GM11168 (cell line): ENCODE measurements around the gene MTA2.
"Not testable (repeated sequence)": the region's sequence is repeated elsewhere in the genome, so short reads cannot be mapped to it uniquely, and the experiment has no call there.

Experiments
- in situ Hi-C: fragments of 300-500 bp; cut with MboI; formaldehyde crosslinking; loops from one replicate; pipeline ENCODE4 v1.12.0; 2022; ENCODE audit warnings: low sequenced_read_pairs; ENCODE audit not compliant: unreplicated experiment

Gene MTA2

DNA sequence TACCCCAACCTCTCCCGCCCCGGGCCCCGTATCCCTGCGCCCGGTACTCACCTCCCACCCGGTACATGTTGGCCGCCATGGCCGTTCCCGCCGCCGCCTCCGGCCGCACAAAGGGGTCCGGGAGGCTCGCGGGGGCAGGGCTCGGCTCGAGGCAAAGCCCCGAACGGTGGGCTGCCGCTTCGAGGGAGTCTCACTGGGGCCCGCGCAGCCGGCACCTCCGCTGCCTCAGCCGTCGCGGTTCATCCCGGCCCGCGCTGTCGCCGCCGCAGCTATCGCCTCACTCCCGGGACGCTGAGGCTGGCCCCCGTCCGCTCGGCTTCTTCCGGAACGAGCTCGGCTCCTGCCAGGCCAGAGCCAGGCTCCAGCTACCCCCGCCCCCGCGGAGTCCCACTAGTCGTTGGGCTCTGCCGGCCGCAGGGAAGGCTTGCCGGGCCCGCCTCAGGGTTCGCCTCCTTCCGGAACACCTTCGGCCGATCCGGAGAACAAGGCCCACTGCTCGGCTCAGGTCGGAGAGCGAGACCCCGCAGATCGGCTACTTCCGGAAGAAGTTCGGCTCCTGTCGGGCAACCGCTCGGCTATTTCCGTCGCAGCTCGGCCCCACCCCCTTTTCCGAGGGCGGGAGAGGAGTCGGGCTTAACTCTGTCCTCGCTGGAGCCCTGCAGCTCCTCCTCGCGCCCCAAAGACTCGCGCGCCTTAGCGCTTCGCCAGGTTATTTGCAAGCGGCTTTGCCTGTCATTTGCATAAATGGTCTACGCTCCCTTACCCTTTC is at the start of gene MTA2:
Gene MTA2 (minus strand): TSS at position 494 of the 769 bp plus-strand sequence. CDS start 415 bp downstream, at position 79.
- in situ Hi-C loops: no loop called here

DNA sequence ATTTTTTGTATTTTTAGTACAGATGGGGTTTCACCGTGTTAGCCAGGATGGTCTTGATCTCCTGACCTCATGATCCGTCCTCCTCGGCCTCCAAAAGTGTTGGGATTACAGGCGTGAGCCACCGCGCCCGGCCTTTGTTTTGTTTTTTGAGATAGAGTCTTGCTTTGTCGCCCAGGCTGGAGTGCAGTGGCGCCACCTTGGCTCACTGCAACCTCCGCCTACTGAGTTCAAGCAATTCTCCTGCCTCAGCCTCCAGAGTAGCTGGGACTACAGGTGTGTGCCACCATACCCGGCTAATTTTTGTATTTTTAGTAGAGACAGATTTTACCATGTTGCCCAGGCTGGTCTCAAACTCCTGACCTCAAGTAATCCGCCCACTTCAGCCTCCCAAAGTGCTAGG is 48.6 kb upstream of the MTA2 start:
- in situ Hi-C loops: not testable (repeated sequence)

DNA sequence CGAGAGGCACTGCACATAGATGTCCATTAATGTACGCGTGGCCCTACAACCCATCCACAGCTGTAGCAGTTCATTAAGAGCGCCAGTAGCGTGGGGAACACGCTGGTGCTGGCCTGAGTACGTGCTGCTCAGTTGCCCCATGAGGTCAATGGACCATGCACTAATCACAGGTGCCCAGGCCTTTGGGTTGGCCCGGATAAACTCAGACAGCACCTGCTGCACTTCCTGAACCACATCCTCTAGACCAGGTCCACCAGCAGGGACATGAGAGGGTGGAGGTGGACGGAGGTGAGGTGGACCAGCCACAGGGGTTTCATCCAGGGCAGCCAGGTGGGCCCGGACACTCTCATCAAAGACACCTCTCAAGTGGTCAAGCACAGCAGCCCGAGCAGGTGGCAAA is 47.8 kb upstream of the MTA2 start:
- in situ Hi-C loops: no loop called here

DNA sequence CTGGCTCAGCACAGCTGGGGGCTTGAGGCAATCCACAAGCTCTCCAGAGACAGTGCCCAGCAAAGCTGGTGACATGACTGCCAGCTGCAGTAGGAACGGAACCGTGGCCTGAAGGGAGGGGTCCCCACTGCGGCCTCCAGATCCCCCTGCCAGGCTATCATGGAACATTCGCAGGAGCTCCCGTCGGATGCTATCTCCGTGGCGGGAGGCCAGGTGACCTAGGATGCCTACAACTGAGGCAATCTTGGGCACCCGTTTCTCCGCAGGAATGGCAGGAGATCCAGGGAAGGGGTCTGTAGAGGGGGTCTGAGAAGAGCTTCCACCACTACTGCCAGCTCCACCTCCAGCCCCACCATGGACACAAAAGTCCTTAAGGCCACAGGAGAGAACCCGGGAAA is 47.3 kb upstream of the MTA2 start:
- in situ Hi-C loops: no loop called here

DNA sequence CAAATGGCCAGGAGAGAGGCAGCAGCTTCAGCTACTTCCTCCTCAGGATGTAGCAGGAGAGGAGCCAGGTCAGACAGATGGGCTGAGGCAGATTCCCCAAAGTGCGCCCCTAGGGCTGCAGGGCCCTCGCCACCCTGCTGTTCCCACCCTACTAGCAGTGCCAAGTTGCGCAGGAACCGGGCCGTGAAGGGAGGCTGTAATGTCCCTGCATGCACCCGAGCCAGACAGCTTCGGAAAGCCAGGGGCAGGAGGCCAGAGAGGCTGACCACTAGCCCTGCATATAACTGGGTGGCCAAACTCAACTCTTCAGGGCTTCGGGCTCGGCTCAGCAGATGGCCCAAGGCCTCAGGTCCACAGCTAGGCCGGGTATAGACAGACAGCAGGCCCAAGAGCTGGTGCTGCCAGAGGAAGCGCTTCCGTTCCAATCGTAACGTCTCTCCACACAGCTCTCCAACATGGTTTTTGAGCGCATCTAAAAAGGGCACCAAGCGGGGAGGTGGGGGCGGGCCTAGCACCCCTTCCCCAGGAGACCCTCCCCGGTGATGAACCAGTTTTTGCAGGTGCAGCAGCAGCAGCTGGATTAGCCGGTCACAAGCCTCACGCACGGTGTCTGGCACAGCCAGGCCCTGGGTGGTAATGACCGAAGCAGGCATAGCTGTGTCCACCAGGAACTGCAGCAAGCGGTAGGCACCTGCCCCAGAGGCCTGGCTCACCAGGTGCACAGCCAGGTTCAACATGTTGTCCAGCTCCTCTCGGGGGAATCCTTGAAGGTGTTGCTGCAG is 46.7 kb upstream of the MTA2 start:
- in situ Hi-C loops: no loop called here

DNA sequence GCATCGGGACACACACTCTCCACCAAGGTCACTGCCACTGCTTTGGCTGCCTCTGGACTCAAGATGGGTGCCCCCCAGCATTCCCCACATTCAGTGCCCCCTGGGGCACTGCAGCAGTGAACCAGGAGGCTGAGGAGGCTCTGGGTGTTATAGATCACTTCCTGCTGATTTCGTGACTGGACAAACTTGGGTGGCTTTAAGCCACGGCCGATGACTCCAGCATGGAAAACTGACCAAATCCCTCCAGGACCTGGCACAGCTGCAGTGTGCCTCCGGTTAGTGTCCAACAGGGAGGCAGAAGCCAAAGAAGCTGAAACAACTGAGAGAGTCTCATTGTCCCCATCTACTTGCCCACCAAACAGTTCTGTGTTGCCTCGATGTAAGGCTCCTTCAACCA is 45.9 kb upstream of the MTA2 start:
- in situ Hi-C loops: no loop called here

DNA sequence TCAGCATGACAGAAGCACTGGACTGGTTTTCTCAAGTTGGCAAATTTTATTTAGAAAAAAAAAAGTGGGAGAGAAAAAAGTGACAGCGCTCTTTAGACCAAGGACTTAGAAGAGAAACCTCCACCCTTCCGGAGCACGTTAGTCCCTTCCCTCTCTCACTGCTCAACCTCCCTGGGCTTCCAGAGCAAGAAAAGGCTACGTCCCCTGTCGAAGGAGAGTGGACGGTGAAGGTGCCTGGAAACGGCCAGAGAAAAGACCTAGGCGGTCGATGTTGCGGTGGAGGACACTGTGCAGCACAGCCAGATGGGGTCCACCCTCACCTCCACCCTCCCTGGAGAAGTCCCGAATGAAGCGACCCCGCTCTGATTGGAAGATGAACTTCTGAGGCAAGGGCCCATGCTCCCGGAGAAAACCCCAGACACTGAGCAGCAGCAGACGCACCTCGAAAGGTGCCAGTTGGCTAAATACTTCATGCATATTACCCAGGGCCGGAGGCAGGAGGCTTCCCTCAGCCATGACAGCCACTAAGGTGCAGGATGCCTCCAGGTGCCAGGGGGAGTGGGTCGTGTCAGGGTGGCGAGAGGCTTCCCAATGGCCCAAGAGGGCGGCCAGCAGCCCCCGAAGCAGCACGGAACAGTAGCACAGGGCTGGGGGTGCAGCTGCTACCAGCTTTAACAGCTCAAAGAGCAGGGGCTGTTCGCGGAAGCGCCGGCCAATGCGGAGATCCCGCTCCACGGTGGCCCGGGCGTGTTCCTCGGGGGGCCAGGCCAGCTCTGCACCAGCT is 45.4 kb upstream of the MTA2 start:
- in situ Hi-C loops: no loop called here

DNA sequence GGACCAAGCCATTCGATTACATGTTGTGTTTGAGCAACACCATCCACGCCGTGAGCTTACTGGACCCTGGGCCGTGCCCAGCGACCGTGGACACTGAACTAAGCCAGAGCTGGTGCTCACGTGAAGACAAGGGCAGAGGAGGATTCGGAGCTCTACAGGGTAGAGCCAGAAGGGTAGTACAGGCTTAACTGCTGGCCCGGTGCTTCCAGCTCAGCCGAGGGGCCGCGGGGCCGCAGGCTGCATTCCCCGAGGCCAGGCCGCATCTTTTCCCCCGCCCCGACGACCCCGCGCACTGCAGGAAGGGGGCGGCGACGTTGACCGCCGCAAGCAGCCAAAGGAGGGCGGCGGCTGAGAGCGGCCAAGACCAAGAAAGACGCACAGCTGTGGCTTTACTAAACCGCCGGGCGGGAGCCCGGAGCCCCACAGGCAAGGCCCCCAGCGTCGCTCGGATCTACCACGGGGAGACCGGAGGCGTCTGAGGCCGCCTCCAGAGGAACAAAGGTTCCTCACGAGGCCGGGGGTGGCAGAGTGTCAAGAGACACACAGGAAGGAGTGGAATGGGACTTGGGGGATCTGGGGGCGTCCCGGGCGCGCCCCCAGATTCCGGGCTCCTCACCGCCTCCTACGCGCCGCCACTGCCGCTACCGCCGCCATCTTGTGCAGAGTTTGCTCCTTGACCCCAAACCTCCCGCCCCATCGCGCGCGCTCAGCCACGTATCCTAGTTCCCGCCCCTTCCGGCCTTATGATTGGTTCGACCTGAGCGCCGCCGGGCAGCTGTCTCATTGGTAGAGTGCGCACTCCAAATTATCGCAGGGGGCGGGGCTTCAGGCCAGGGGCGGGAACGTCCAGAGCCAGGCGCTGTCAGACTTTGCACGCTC is 44.5 kb upstream of the MTA2 start, which contains the start of gene GANAB:
Gene GANAB (minus strand): TSS at position 668 of the 879 bp plus-strand sequence. CDS start 14 bp downstream, at position 654.
- in situ Hi-C loops: no loop called here

DNA sequence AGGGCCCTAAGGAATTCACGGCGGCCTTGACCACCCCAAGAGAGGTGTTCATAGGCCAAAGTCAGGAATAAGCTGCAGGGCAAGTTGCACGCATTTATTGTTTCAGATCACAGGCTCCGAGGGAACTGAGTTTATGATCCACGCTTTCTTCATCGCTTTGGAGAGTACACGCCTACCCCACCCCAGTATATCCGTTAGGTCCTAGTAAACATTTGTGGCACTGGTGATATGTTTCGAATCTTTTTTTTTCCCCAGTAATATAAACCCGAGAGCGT is 43.9 kb upstream of the MTA2 start:
- in situ Hi-C loops: no loop called here

DNA sequence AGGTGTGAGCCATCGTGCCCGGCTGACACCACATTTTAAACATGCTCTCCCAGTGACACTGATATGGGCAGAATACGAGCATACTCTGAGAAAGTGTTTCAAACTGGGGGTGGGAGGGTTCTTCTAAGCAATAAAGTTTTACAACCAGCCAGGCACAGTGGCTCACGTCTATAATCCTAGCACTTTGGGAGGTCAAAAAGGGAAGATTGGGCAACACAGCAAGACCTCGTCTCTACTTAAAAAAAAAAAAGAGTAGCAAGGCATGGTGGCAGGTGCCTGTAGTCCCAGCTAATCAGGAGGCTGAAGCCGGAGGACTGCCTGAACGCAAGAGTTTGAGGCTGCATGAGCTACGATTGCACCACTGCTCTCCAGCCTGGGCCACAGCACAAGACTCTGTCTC is 42.6 kb upstream of the MTA2 start:
- in situ Hi-C loops: no loop called here

DNA sequence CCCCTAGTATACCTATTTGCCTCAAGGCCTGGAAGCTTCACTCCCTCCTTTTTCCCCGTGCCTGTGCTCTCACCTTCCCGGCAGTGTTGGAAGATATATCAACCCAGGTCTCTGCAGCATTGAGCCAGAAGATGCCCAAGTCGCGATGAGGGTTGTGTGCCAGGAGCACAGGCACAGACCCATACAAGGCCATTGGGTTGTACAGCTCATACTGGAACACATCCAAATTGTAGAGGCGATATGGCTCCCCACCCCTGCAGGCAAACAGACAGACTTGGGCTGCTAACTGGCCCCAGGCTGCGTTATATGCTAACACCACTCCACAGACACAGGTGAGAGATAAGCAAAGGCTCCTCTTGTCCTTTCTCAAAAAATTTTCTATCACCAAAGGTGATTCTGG is 30.8 kb upstream of the MTA2 start:
- in situ Hi-C loops: no loop called here

DNA sequence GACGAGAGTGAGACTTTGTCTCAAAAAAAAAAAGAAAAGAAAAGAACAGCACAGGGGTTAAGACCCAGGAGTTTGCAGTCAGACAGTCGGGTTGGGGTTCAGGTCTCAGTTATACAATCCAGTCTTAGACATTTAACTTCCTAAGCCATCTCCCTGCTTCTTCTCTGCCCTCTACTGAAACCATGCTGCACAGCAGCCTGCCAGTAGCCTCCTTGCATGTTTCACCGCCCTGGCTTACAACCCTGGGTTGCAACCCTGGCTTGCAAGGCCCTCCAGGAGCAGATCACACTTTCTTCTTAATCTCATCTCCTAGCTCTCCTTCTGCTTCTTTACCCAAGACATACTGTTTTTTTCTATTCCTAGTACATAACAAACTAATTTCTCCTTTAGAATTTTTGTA is 26.0 kb upstream of the MTA2 start:
- in situ Hi-C loops: no loop called here

DNA sequence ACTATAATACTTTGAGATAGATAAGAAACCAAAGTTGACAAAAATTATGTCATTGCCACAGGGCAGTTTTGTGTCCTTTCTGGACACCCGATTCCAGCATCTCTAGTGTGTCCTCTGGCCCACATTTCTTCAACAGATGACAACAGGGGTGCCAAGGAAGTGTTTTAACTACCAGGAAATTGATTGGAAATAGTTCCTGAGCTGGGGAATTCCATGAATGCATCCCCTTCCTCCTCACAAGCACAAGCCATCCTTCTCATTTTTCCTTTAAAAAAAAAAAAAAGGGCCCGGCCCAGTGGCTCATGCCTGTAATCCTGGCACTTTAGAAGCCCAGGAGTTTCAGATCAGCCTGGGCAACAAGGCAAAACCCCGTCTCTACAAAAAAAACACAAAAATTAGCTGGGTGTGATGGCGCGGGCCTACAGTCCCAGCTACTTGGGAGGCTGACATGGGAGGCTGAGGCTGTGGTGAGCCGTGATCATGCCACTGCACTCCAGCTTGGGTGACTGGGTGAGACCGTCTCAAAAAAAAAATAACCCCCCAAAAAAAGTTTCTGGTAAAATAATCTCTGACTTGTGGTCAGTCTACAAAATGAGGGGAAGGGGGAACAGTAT is 20.9 kb upstream of the MTA2 start:
- in situ Hi-C loops: no loop called here

DNA sequence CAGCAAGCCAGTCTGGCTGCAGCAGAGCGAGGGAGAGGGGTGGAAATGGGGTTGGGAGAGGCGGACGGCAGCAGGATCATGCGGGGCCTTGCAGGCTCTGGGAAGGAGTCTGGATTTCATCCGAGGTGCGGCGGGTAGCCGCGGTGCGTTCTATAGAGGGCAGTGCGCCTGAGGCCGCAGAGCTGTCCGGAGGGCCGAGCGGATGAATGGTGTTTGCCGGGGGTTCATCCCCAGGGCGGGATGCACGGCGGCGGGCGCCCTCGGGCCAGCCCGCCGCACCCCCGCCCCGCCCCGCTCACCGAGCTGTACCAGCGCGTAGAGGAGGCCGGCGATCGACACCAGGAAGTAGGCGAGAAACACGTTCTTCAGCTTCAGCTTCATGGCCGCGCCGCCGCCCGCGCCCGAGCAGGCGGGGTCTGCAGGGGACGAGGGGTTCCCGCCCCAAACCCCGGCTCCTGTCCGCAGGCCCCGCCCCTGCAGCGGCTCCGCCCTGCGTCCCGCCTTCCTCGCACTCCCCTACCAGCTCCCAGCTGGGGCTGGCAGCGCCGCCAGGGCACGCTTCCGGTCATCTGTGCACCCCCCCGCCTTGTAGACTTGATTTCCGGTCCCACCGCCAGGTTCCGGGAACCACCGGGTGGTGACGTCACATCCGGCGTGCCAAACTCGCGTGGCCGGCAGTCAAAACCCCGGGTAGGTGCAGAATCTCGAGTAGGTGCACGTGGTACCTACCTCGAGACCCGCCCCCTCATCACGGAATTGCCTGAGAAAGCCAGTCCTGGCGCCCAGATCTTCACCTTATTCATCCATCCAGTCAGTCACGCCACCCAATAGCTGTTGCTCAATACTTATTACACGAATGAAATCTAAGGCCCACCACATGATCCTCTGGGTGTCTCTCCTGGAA is 20.2 kb upstream of the MTA2 start, which contains the start of gene B3GAT3:
Gene B3GAT3 (minus strand): TSS at position 420 of the 904 bp plus-strand sequence. CDS start 39 bp downstream, at position 381.
- in situ Hi-C loops: no loop called here

DNA sequence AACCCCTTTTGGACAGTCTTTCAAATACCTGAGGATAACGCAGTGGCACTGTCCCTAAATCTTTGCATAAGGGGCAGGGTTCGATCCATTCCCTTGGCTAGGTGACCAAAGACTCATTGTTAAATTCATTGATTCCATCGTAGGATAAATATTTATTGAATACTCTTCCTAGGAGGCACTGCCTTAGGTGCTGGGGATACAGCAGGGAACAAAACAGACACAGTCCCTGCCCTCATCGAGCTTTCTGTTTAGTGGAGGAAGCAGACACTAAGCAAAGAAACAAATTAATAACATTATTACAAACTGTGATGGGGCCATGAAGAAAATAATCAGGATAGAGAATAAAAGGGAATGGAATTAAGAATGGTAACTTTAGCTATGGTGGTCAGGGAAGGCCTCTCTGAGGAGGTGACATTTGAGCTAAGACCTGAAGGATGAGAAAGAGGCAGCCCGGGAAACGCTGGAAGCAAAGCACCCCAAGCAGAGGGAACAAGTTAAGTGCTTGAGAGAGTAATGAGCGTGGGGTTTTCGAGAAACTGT is 19.4 kb upstream of the MTA2 start:
- in situ Hi-C loops: no loop called here

DNA sequence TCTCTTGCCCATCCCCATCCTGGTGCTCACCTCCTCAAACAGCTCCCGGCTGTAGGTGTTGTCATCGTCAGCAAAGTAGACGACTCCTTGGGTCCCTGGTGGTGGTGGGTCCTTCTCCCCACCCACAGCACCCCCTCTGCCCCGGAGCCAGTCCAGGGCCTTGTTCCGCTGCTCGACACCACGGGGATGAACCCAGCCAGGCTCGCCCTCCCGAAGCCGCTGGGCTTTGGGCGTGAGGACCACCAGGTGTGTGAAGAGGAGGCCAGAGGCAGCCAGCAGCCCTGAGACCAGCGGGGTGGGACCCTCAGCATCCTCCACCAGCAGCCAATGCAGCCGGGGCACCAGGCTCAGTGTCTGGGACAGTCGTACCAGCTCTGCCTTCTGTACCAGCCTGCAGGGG is 15.3 kb upstream of the MTA2 start:
- in situ Hi-C loops: not testable (repeated sequence)

DNA sequence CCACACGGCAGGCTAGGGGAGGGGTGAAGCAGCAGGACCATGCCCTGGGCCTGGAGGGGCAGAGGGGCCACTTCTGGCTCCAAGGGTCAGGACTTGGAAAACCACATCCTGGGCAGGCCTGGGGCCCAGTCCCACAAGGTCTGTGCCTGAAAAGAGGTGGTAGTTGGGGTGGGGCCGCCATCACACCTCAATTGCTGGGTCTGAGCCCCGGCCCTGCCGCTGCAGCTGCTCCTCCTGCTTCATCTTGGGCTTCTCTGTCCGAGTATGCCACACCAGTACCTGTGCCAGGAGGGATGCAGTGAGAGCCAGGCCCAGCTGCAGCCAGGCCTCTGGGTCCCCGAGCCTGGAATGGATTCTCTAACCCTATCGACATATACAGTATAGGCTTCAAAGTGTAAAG is 13.9 kb upstream of the MTA2 start:
- in situ Hi-C loops: no loop called here

DNA sequence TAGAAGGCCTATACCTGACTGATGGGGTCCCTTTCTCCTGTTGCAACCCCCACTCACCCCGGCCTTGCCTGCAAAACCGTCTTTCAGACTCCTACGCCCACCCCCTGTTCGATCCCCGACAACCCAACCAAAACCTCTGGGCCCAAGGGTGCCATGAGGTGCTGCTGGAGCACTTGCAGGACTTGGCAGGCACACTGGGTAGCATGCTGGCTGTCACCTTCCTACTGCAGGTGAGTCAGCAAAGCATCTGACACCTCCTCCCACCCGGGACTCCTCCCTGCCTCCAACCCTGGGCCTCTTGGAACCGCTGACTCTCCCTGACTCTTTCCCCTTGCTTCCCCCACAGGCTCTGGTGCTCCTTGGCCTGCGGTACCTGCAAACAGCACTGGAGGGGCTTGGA is 12.6 kb upstream of the MTA2 start:
- in situ Hi-C loops: no loop called here
